Left ventricle myocardium inferior (tissue), 1 donor: ENCODE data around the gene CMTR1. TPM values are rescaled to one million over a fixed set of nuclear protein-coding genes. Genes with fewer than 3 reads are reported as not detected.

ENCODE experiments used
- DNase-seq: peaks from one replicate; pipeline ENCODE4 v3.0.0-alpha.2; 2020
- H3K27ac ChIP-seq: fragments of 200-600 bp; replicated peaks from 2 replicates; pipeline ENCODE4 v1.8.0; 2021
- H3K27me3 ChIP-seq: fragments of 200-600 bp; 2 replicates; pipeline ENCODE4 v1.8.0; 2021; ENCODE audit warnings: low read depth
- H3K36me3 ChIP-seq: fragments of 200-600 bp; 2 replicates; pipeline ENCODE4 v1.8.0; 2021
- H3K4me1 ChIP-seq: fragments of 200-600 bp; 2 replicates; pipeline ENCODE4 v1.8.0; 2021
- H3K4me3 ChIP-seq: fragments of 200-600 bp; 2 replicates; pipeline ENCODE4 v1.8.0; 2021; ENCODE audit warnings: mild to moderate bottlenecking, moderate library complexity
- H3K9me3 ChIP-seq: fragments of 200-600 bp; replicated peaks from 2 replicates; pipeline ENCODE4 v1.8.0; 2021
- intact Hi-C: fragments of 100-400 bp; cut with micrococcal nuclease; formaldehyde crosslinking; loops from one replicate; pipeline ENCODE4 v1.11.0; 2022
- total RNA-seq: library from RNA; stranded (reverse); fragmentation: NEBNext Ultra II Directional; extraction: Animal tissue kit (Norgen Biotek cat#: 25700); gene quantifications from one replicate; pipeline ENCODE4 v1.2.1, GENCODE V29; 2021
- TF ChIP-seq, protein P1 (sequence below): fragments of 200-600 bp; IDR thresholded peaks from 2 replicates; pipeline ENCODE4 v1.8.0; 2021; ENCODE audit warnings: antibody characterized with exemption, mild to moderate bottlenecking, borderline replicate concordance
- donor health status: DM: no; HTN: yes; CAD: no; lungs with severe emphysema.

CMTR1 gene
- total RNA-seq, 1 donor from 2014 or later = 34.4 TPM

DNA sequence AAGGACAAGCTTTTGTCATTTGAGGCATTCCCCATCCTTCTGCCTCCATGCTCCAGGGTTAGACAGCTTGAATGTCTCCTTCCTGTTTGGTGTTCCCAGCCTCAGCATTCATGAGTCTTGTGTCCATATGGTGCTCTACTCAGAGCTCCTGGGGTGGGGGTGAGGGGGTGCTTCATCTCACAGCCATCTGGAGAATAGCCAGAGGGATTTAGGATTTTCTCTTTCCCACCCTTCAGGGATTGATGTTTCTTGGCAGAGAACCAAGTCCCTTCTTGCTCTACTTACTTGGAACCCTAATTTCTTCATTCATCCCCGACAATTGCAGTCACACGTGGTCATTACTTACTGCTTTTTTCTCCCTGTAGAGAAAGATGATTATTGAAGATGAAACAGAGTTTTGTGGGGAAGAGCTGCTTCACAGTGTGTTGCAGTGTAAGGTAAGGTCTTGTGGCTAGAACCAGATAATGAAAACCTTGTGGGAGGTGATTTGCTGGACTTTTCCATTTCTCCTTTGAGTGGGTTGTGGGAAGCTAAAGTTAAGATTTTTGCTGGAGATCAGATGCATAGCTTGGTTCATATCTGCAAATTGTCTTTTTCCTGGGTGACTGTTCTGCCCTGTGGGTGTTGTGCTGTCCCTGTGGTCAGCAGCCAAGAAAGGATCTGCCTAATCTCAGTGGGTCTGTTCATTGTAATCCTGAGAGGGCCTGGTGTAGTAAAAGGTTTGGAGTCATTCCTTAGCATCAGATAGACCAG, 18.6 kb downstream of the CMTR1 start:
- Histone ChIP-seq H3K4me1 (no peaks in the 10 kb centered on the region), H3K27ac (no peak overlapping the region), H3K9me3 (no peaks in the 10 kb centered on the region), H3K36me3 (peaks cover 100% of the 10 kb centered on the region), H3K27me3 (no peaks in the 10 kb centered on the region), H3K4me3 (no peak overlapping the region)
- intact Hi-C loops = no loop called here
- TF ChIP-seq, protein P1, sequence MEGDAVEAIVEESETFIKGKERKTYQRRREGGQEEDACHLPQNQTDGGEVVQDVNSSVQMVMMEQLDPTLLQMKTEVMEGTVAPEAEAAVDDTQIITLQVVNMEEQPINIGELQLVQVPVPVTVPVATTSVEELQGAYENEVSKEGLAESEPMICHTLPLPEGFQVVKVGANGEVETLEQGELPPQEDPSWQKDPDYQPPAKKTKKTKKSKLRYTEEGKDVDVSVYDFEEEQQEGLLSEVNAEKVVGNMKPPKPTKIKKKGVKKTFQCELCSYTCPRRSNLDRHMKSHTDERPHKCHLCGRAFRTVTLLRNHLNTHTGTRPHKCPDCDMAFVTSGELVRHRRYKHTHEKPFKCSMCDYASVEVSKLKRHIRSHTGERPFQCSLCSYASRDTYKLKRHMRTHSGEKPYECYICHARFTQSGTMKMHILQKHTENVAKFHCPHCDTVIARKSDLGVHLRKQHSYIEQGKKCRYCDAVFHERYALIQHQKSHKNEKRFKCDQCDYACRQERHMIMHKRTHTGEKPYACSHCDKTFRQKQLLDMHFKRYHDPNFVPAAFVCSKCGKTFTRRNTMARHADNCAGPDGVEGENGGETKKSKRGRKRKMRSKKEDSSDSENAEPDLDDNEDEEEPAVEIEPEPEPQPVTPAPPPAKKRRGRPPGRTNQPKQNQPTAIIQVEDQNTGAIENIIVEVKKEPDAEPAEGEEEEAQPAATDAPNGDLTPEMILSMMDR = no peak
- DNase-seq = no peak

- no peaks in the 10 kb centered on the region for H3K9me3 ChIP-seq
- H3K27me3 ChIP-seq = no peaks in the 10 kb centered on the region
- H3K27ac ChIP-seq = no peak overlapping the region
- peaks cover 93% of the 10 kb centered on the region for H3K36me3 ChIP-seq
- TF ChIP-seq, protein P1 = no peak
- H3K4me1 ChIP-seq = peaks cover 8% of the 10 kb centered on the region
- intact Hi-C loops = no loop called here
- DNase-seq = no peak
- H3K4me3 ChIP-seq = no peak overlapping the region
Observed at GRCh38 chr6:37452522-37452921, 19.5 kb downstream of the CMTR1 start.

GRCh38 chr6:37454420-37455140, 21.6 kb downstream of the CMTR1 start:
- Histone ChIP-seq H3K36me3 (peaks cover 93% of the 10 kb centered on the region), H3K4me3 (no peak overlapping the region), H3K27ac (no peak overlapping the region), H3K4me1 (peaks cover 8% of the 10 kb centered on the region), H3K9me3 (no peaks in the 10 kb centered on the region), H3K27me3 (no peaks in the 10 kb centered on the region)
- intact Hi-C loops = no loop called here
- no peak for DNase-seq
- TF ChIP-seq, protein P1 = no peak

- Histone ChIP-seq H3K4me3 (no peak overlapping the region), H3K4me1 (peaks cover 8% of the 10 kb centered on the region), H3K9me3 (no peaks in the 10 kb centered on the region), H3K27ac (no peak overlapping the region), H3K27me3 (no peaks in the 10 kb centered on the region), H3K36me3 (peaks cover 93% of the 10 kb centered on the region)
- TF ChIP-seq, protein P1 = no peak
- DNase-seq = no peak
- intact Hi-C loops = no loop called here
Observed at GRCh38 chr6:37456126-37456525, 23.1 kb downstream of the CMTR1 start.

DNA sequence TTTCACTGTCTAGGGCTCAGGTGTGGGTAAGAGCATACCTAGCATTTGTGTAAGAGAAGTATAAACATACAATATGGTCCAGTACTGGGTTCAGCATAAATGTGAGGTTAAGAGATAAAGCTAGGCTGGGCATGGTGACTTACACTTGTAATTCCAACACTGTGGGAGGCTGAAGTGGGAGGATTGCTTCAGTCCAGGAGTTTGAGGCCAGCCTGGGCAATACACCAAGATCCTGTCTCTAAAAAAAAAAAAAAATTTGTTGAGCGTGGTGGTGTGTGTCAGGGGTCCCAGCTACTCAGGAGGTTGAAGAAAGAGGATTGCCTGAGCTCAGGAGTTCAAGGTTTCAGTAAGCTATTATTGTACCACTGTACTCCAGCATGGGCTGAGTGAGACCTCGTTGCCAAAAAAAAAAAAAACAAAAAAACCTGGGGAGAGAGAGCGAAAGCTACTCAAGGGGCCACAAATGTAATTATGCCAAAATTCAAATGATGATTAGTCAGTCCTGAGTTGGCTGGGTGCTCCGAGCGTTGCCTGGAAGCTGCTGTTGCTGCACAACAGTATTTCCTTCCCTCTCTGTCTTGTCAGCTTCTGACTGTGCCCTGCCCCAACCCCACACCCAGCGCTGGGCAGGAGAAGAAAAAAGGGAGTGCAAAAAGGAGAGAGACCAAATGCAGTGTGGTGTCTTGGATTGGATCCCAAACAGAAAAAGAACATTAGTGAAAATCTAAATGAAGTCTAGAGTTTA, 24.0 kb downstream of the CMTR1 start:
- TF ChIP-seq, protein P1 = no peak
- intact Hi-C loops = no loop called here
- no peak overlapping the region for H3K27ac ChIP-seq
- H3K27me3 ChIP-seq = no peaks in the 10 kb centered on the region
- no peak for DNase-seq
- H3K9me3 ChIP-seq = no peaks in the 10 kb centered on the region
- peaks cover 8% of the 10 kb centered on the region for H3K4me1 ChIP-seq
- no peak overlapping the region for H3K4me3 ChIP-seq
- peaks cover 93% of the 10 kb centered on the region for H3K36me3 ChIP-seq
